IMR-90 (cell line): ENCODE results near the gene DCDC1. TPM values are rescaled to one million over a fixed set of nuclear protein-coding genes. Genes with fewer than 3 reads are reported as not detected.

ENCODE experiments used
- ATAC-seq: fragments of 200-7000 bp; cut with Tn5 transposase; 2 replicates; pipeline ENCODE4 v1.9.1; 2020; ENCODE audit warnings: low read depth, mild to moderate bottlenecking, moderate library complexity
- BruUV-seq: library from RNA; stranded (reverse); fragments of 400-500 nt; replicated peaks from 2 replicates; lab custom pipeline; 2021; lab: Mats Ljungman, UMichigan
- CTCF ChIA-PET: fragments of 300-600 bp; formaldehyde crosslinking; extraction: SDS; loops from one replicate; lab custom pipeline; 2021; ENCODE audit warnings: antibody characterized with exemption; lab: Yijun Ruan, JAX
- POLR2A ChIA-PET: fragments of 300-600 bp; sonication (Branson Sonifier 250); formaldehyde crosslinking; loops from one replicate; lab custom pipeline; 2022; ENCODE audit warnings: antibody characterized with exemption; ENCODE audit not compliant: unreplicated experiment; lab: Charles Lee
- DNase-seq: peaks from one replicate; pipeline ENCODE4 v3.0.0; 2013
- H2AFZ ChIP-seq: replicated peaks from 2 replicates; pipeline ENCODE3; 2013; ENCODE audit warnings: low read length, mild to moderate bottlenecking; ENCODE audit not compliant: poor library complexity
- H2AK5ac ChIP-seq: 2 replicates; pipeline ENCODE4 v1.6.1; 2013; ENCODE audit warnings: low read depth, low read length, inconsistent platforms
- H2AK9ac ChIP-seq: replicated peaks from 2 replicates; pipeline ENCODE3; 2013; ENCODE audit warnings: mild to moderate bottlenecking, low read depth, low read length, moderate library complexity; ENCODE audit not compliant: poor library complexity
- H2BK120ac ChIP-seq: 2 replicates; pipeline ENCODE4 v1.6.1; 2013; ENCODE audit warnings: low read depth, low read length, inconsistent platforms
- H2BK15ac ChIP-seq: 3 replicates; pipeline ENCODE4 v1.6.1; 2013; ENCODE audit warnings: low read depth, low read length, inconsistent platforms
- H2BK20ac ChIP-seq: 2 replicates; pipeline ENCODE4 v1.6.1; 2013; ENCODE audit warnings: low read depth, mild to moderate bottlenecking, inconsistent platforms, low read length, moderate library complexity
- H2BK5ac ChIP-seq: 2 replicates; pipeline ENCODE4 v1.6.1; 2013; ENCODE audit warnings: mild to moderate bottlenecking, low read depth, low read length, inconsistent platforms; ENCODE audit not compliant: poor library complexity, severe bottlenecking
- H3K14ac ChIP-seq: replicated peaks from 2 replicates; pipeline ENCODE4 v1.6.1; 2013; ENCODE audit warnings: low read depth, low read length, inconsistent platforms
- H3K18ac ChIP-seq: 2 replicates; pipeline ENCODE4 v1.6.1; 2013; ENCODE audit warnings: low read depth, low read length, control low read depth
- H3K23ac ChIP-seq: 2 replicates; pipeline ENCODE4 v1.6.1; 2013; ENCODE audit warnings: low read depth, low read length, inconsistent platforms
- H3K27ac ChIP-seq: 2 replicates; pipeline ENCODE4 v1.5.1; 2013; ENCODE audit warnings: mild to moderate bottlenecking, control low read depth, low read length; ENCODE audit not compliant: insufficient read depth
- H3K27me3 ChIP-seq: 2 replicates; pipeline ENCODE4 v1.6.1; 2013; ENCODE audit warnings: low read length; ENCODE audit not compliant: control insufficient read depth, insufficient read depth
- H3K36me3 ChIP-seq: 2 replicates; pipeline ENCODE4 v1.6.1; 2013; ENCODE audit warnings: low read length, mixed read lengths; ENCODE audit not compliant: control insufficient read depth, insufficient read depth
- H3K4ac ChIP-seq: 2 replicates; pipeline ENCODE4 v1.6.1; 2013; ENCODE audit warnings: low read depth, low read length, inconsistent platforms
- H3K4me1 ChIP-seq: 2 replicates; pipeline ENCODE4 v1.6.1; 2013; ENCODE audit warnings: low read length, mixed read lengths; ENCODE audit not compliant: control insufficient read depth, insufficient read depth
- H3K4me2 ChIP-seq: 2 replicates; pipeline ENCODE4 v1.6.1; 2013; ENCODE audit warnings: low read depth, mild to moderate bottlenecking, control low read depth, low read length, moderate library complexity
- H3K4me3 ChIP-seq: 2 replicates; pipeline ENCODE4 v1.5.1; 2013; ENCODE audit warnings: low read depth, mild to moderate bottlenecking, control low read depth, low read length, moderate library complexity; ENCODE audit not compliant: insufficient read depth
- H3K56ac ChIP-seq: 2 replicates; pipeline ENCODE4 v1.6.1; 2013; ENCODE audit warnings: low read length, inconsistent platforms; ENCODE audit not compliant: insufficient read depth; ENCODE audit errors: extremely low read depth
- H3K79me1 ChIP-seq, 2 experiments: 2 replicates each; pipeline ENCODE4 v1.6.1; 2013; ENCODE audit warnings: low read length in 2 of 2, inconsistent platforms in 1 of 2, low read depth in 1 of 2
- H3K9ac ChIP-seq: 2 replicates; pipeline ENCODE4 v1.6.1; 2013; ENCODE audit warnings: low read depth, low read length, control low read depth
- H3K9me1 ChIP-seq: 2 replicates; pipeline ENCODE4 v1.6.1; 2013; ENCODE audit warnings: low read length, inconsistent platforms; ENCODE audit not compliant: insufficient read depth
- H3K9me3 ChIP-seq: 2 replicates; pipeline ENCODE4 v1.6.1; 2013; ENCODE audit warnings: low read length; ENCODE audit not compliant: control insufficient read depth, insufficient read depth
- H4K20me1 ChIP-seq: 2 replicates; pipeline ENCODE4 v1.6.1; 2013; ENCODE audit warnings: low read length, inconsistent platforms; ENCODE audit not compliant: insufficient read depth
- H4K5ac ChIP-seq: 2 replicates; pipeline ENCODE4 v1.6.1; 2013; ENCODE audit warnings: mild to moderate bottlenecking, low read depth, low read length, control low read depth
- H4K8ac ChIP-seq, 2 experiments: 2 replicates each; pipeline ENCODE4 v1.6.1; 2013; ENCODE audit warnings: low read depth in 2 of 2, low read length in 2 of 2, control low read depth in 1 of 2, inconsistent platforms in 1 of 2
- H4K91ac ChIP-seq: 2 replicates; pipeline ENCODE4 v1.6.1; 2013; ENCODE audit warnings: low read depth, low read length, inconsistent platforms; ENCODE audit not compliant: insufficient read depth
- CEBPB ChIP-seq: IDR thresholded peaks from 2 replicates; pipeline ENCODE4 v1.6.1; 2012; ENCODE audit warnings: low read depth, low read length, improper control_type of control experiment
- CTCF ChIP-seq: conservative IDR thresholded peaks from 2 replicates; pipeline ENCODE4 v1.5.1; 2012; ENCODE audit warnings: mild to moderate bottlenecking, low read depth, low read length, improper control_type of control experiment
- NFE2L2 ChIP-seq: fragments of 150-350 bp; IDR thresholded peaks from 2 replicates; pipeline ENCODE4 v1.6.1; 2016; ENCODE audit warnings: low read depth, mild to moderate bottlenecking, low read length
- WGBS, 2 experiments: methylation state at CpG; one replicate each; pipeline versions ENCODE4 v1.1.5 to v1.1.7; 2013; ENCODE audit warnings: missing lambda C conversion rate in 2 of 2; ENCODE audit not compliant: insufficient read length in 1 of 2; ENCODE audit errors: extremely low coverage in 2 of 2; 5-methylcytosine and 5-hydroxymethylcytosine counted together
- dilution Hi-C: fragments of 300-500 bp; cut with HindIII; formaldehyde crosslinking; loops from one replicate; pipeline ENCODE4 v1.14.3; 2018; ENCODE audit warnings: low sequenced_read_pairs; ENCODE audit not compliant: unreplicated experiment
- in situ Hi-C: fragments of 300-500 bp; cut with MboI; formaldehyde crosslinking; loops from 3 replicates; pipeline ENCODE4 v1.14.3; 2019; ENCODE audit warnings: low sequenced_read_pairs, inconsistent platforms, mixed read lengths
- intact Hi-C: fragments of 100-400 bp; cut with micrococcal nuclease; formaldehyde crosslinking; loops from 2 replicates; pipeline ENCODE4 v1.10.0; 2022
- polyA plus RNA-seq, 3 experiments: library from polyadenylated mRNA; depleted of rRNA; stranded (reverse); fragments of >200 nt; gene quantifications; 2 replicates each; pipeline ENCODE4 v1.2.3, GENCODE V29; 2012; ENCODE audit warnings: low replicate concordance in 1 of 3
- total RNA-seq: library from RNA; depleted of rRNA; stranded (reverse); fragments of >200 nt; gene quantifications from 2 replicates; pipeline ENCODE4 v1.2.3, GENCODE V29; 2012

DCDC1 gene
- total and polyA plus RNA-seq, 2 of the 4 experiments (the other 2 are of a cell fraction) = not detected

- Histone ChIP-seq H3K27ac (no peak overlapping the region), H3K36me3 (no peaks in the 10 kb centered on the region), H2BK5ac (no peak overlapping the region), H3K9me3 (no peaks in the 10 kb centered on the region), H3K4me3 (no peak overlapping the region), H2AFZ (no peak overlapping the region), H3K9ac (no peak overlapping the region), H4K20me1 (no peaks in the 10 kb centered on the region), H3K4me2 (no peak overlapping the region), H4K8ac (no peak overlapping the region), H4K5ac (no peak overlapping the region), H3K56ac (no peak overlapping the region), H2BK20ac (no peak overlapping the region), H3K27me3 (no peaks in the 10 kb centered on the region), H3K4ac (no peak overlapping the region), H3K9me1 (no peaks in the 10 kb centered on the region), H3K18ac (no peak overlapping the region), H2BK15ac (no peak overlapping the region), H3K79me1 (no peaks in the 10 kb centered on the region), H3K4me1 (no peaks in the 10 kb centered on the region), H2AK5ac (no peak overlapping the region), H4K91ac (no peak overlapping the region), H2BK120ac (no peak overlapping the region), H2AK9ac (no peak overlapping the region), H3K23ac (no peak overlapping the region), H3K14ac (no peak overlapping the region)
- in situ Hi-C loops = no loop called here
- intact Hi-C loops = no loop called here
- POLR2A ChIA-PET = no interaction called here
- CTCF ChIA-PET = interaction anchor here (1.1 kb wide), 1 partner anchor 9 kb away, joined by 3 read pairs; no protein-coding TSS in a partner anchor
- ATAC-seq (no peak), DNase-seq (no peak)
- dilution Hi-C loops = no loop called here
- no peak for TF ChIP-seq CTCF
- no peak for TF ChIP-seq CEBPB
- no peak for TF ChIP-seq NFE2L2
- WGBS, 2 experiments = no CpG with 5 or more reads among the region's 1 CpG
- BruUV-seq = no TSS peak
Observed at GRCh38 chr11:30908857-30909256, 460.7 kb downstream of the DCDC1 start.
